ENCODE data around the gene ADAMTS10. TPM values are rescaled to one million over a fixed set of nuclear protein-coding genes. Genes with fewer than 3 reads are reported as not detected.

The ADAMTS10 gene
- total RNA-seq, 1 experiment from 2014 or later: 10.2 TPM

DNA sequence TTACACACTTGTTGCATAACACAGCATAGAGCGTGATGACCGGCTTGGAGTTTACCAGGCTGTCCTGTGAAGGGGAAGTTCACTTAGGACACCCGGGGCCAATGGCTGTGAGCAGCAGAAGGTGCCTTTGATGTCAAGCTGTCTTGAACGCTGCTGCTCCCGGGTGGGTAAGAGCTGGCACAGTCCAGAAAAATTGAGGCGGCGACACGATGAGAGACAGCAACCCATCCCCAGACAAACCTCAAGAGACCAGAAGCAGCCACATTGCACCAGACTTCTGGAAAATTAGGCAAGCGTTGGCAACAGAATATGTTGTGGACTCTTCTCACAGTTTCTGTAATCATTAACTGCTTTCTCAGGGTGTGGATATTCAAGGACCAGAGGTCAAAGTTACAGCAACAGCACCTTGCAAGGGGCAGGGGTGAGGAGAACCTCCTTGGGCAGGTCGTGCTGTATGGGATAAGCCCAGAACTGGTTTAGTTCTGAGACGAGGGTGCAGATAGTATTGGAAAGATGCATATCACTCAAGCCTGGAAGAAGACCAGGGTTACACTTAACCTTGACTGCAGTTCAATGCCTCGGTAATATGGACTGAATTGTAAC is 30.0 kb upstream of the ADAMTS10 start:
- Histone ChIP-seq H3K36me3 (ENCODE audit: control insufficient read depth in 1 of 2, insufficient read depth in 2 of 2, low read length in 2 of 2) (no peaks in the 10 kb centered on the region), H3K9me3 (ENCODE audit: control insufficient read depth in 1 of 2, insufficient read depth in 1 of 2, low read depth in 1 of 2, low read length in 2 of 2) (no peaks in the 10 kb centered on the region), H3K4me1 (ENCODE audit: control insufficient read depth in 1 of 2, insufficient read depth in 2 of 2, low read length in 2 of 2) (no peaks in the 10 kb centered on the region), H3K4me3 (replicated peaks in 1 of 2; ENCODE audit: low read depth in 1 of 2, low read length in 2 of 2) (no peak overlapping the region), H3K4me2 (ENCODE audit: low read length) (no peak overlapping the region), H3K27ac (ENCODE audit: low read depth, low read length) (no peak overlapping the region), H3K27me3 (ENCODE audit: insufficient read depth, low read length) (no peaks in the 10 kb centered on the region), H3K9ac (ENCODE audit: low read length) (no peak overlapping the region), H2AFZ (ENCODE audit: low read depth, low read length, poor library complexity, severe bottlenecking) (no peak overlapping the region), H3K79me2 (ENCODE audit: insufficient read depth, low read length) (no peaks in the 10 kb centered on the region), H3K9me2 (ENCODE audit: insufficient read depth) (no peaks in the 10 kb centered on the region), H4K20me1 (ENCODE audit: insufficient read depth) (no peaks in the 10 kb centered on the region)
- no TSS peak for BruUV-seq (replicated peaks)
- TF ChIP-seq CTCF (IDR thresholded peaks at IDR 0.05 in 2 of 3, conservative IDR thresholded peaks at IDR 0.05 in 1 of 3; ENCODE audit: borderline replicate concordance in 1 of 3, insufficient read depth in 1 of 3, low read depth in 2 of 3, low read length in 2 of 3): no peak
- TF ChIP-seq CEBPB (IDR thresholded peaks at IDR 0.05; ENCODE audit: low read depth): no peak
- TF ChIP-seq ZBTB33 (IDR thresholded peaks at IDR 0.05; ENCODE audit: extremely low read depth, insufficient replicate concordance, low read length): no peak
- TF ChIP-seq, protein P1, sequence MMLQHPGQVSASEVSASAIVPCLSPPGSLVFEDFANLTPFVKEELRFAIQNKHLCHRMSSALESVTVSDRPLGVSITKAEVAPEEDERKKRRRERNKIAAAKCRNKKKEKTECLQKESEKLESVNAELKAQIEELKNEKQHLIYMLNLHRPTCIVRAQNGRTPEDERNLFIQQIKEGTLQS (IDR thresholded peaks at IDR 0.05): no peak
- TF ChIP-seq FOSL1 (IDR thresholded peaks at IDR 0.05; ENCODE audit: low read depth): no peak
- no peak for TF ChIP-seq EGR1 (IDR thresholded peaks at IDR 0.05; ENCODE audit: low read depth)
- TF ChIP-seq ELF1 (IDR thresholded peaks at IDR 0.05; ENCODE audit: borderline replicate concordance, low read depth): no peak
- no peak for TF ChIP-seq YY1 (IDR thresholded peaks at IDR 0.05; ENCODE audit: extremely low read depth, insufficient replicate concordance, low read depth, low read length)
- TF ChIP-seq POLR2AphosphoS5 (IDR thresholded peaks at IDR 0.05; ENCODE audit: low read depth, low read length): no peak
- TF ChIP-seq REST (IDR thresholded peaks at IDR 0.05; ENCODE audit: low read depth): no peak
- TF ChIP-seq SP1 (IDR thresholded peaks at IDR 0.05; ENCODE audit: low read depth): no peak
- no peak for TF ChIP-seq SRF (IDR thresholded peaks at IDR 0.05; ENCODE audit: low read depth)
- no peak for TF ChIP-seq MAX (IDR thresholded peaks at IDR 0.05)
- no peak for TF ChIP-seq EZH2phosphoT487 (IDR thresholded peaks at IDR 0.05; ENCODE audit: borderline replicate concordance)
- no peak for TF ChIP-seq SIN3A (IDR thresholded peaks at IDR 0.05; ENCODE audit: low read depth)
- no peak for TF ChIP-seq ZNF274 (IDR thresholded peaks at IDR 0.05; ENCODE audit: low read depth, low read length)
- TF ChIP-seq RAD21 (IDR thresholded peaks at IDR 0.05; ENCODE audit: low read depth): no peak
- ChIA-PET RAD21 (ENCODE audit: low non-redundant PET in 1 of 2, low total read pairs in 2 of 2, uncharacterized antibody in 2 of 2, unreplicated experiment in 2 of 2) (interaction anchor here in 1 of 2 experiments (0.7 kb wide), 1 partner anchor 15 kb away, joined by 3 read pairs; no protein-coding TSS in a partner anchor), POLR2A (no interaction called here), CTCF (interaction anchor here (0.7 kb wide), 1 partner anchor 1360 kb away, joined by 5 read pairs; no protein-coding TSS in a partner anchor)
- no peak for DNase-seq (ENCODE audit: low read depth, low spot score)
- ATAC-seq: no peak
- intact Hi-C loops (cut with micrococcal nuclease): no loop called here
